ENCODE results near the gene EIF4EBP2. TPM values are rescaled to one million over a fixed set of nuclear protein-coding genes. Genes with fewer than 3 reads are reported as not detected.

Gene EIF4EBP2
- total RNA-seq, 2 experiments from 2014 or later: 31.0 to 31.4 TPM

- Mint-ChIP-seq H3K27ac (peak overlapping the region; percentile 89), H3K27me3 (no peaks in the 10 kb centered on the region), H3K36me3 (peaks cover 18% of the 10 kb centered on the region), H3K9me3 (no peaks in the 10 kb centered on the region), H3K4me1 (peaks cover 40% of the 10 kb centered on the region), H3K4me3 (peak overlapping the region; percentile 92)
- no peak for DNase-seq
These were observed 767 bp downstream of the EIF4EBP2 start for GRCh38 chr10:70404787-70405036.

- no peaks in the 10 kb centered on the region for H3K27me3 Mint-ChIP-seq
- peak overlapping the region; percentile 92 for H3K4me3 Mint-ChIP-seq
- no peaks in the 10 kb centered on the region for H3K9me3 Mint-ChIP-seq
- H3K27ac Mint-ChIP-seq: peak overlapping the region; percentile 89
- H3K4me1 Mint-ChIP-seq: peaks cover 41% of the 10 kb centered on the region
- peaks cover 20% of the 10 kb centered on the region for H3K36me3 Mint-ChIP-seq
- peak; percentile 19 for DNase-seq
These were observed 1.3 kb downstream of the EIF4EBP2 start for GRCh38 chr10:70405037-70405824.

DNA sequence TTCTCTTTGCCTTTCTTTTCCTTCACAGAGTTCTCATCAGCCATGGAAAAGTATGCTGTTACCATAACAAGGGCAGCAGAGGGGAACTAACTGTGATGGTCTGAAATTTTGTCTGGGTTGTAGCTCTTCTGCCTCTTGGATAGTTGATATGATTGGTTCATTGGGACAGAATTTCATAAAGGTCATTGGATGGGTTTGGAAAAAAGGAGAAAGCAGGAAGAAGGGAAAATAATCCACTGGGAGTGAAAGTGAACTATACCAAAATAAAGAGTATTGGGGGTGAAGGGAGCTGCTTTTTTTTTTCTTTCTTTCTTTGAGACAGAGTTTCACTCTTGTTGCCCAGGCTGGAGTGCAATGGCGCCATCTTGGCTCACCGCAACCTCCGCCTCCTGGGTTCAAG, 5.8 kb downstream of the EIF4EBP2 start:
- Mint-ChIP-seq H3K27ac (no peak overlapping the region), H3K9me3 (no peaks in the 10 kb centered on the region), H3K27me3 (no peaks in the 10 kb centered on the region), H3K4me3 (no peak overlapping the region), H3K36me3 (peaks cover 27% of the 10 kb centered on the region), H3K4me1 (peaks cover 50% of the 10 kb centered on the region)
- DNase-seq: no peak

DNA sequence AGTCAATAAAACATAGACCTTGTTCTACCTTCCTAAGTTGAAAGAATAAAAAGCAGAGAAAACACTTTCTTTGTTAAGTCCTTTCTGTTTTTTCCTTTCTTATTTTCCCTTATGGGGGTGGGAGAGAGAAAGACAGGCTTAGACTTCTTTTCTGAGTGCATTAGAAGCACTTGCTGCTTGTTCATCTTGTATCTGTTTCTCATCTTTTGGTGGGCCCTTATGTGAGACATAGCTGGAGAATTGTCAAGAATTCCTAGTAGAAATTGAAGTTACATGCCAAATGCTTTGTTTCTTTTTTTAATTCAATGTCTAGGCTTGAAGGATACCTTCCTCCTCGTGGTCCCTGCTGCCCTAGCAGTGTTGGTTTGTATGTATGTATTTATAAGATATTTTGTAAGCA, 6.7 kb downstream of the EIF4EBP2 start:
- Mint-ChIP-seq H3K4me3 (no peak overlapping the region), H3K4me1 (peaks cover 46% of the 10 kb centered on the region), H3K36me3 (peaks cover 33% of the 10 kb centered on the region), H3K9me3 (no peaks in the 10 kb centered on the region), H3K27me3 (no peaks in the 10 kb centered on the region), H3K27ac (no peak overlapping the region)
- DNase-seq: no peak

DNA sequence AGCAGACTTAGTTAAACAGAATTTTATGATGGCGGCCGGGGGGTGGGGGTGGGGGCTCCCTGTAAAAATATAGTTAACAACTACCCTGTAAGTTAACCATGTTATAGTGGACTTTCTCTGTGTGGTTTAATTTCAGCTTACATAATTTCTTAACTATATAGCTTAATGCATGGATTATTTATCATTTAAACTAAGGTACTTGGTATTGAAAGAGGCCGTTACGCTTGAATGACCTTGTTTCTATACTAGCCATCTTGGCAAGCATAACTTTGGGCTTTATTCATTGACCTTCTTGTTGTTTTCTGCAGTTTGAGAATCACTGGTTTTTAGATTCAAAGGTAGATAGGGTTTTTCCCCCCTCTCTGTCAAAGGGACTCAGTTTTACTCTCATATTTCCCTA, 8.4 kb downstream of the EIF4EBP2 start:
- Mint-ChIP-seq H3K27me3 (no peaks in the 10 kb centered on the region), H3K27ac (no peak overlapping the region), H3K36me3 (peaks cover 28% of the 10 kb centered on the region), H3K9me3 (no peaks in the 10 kb centered on the region), H3K4me1 (peaks cover 50% of the 10 kb centered on the region), H3K4me3 (no peak overlapping the region)
- DNase-seq: no peak

DNA sequence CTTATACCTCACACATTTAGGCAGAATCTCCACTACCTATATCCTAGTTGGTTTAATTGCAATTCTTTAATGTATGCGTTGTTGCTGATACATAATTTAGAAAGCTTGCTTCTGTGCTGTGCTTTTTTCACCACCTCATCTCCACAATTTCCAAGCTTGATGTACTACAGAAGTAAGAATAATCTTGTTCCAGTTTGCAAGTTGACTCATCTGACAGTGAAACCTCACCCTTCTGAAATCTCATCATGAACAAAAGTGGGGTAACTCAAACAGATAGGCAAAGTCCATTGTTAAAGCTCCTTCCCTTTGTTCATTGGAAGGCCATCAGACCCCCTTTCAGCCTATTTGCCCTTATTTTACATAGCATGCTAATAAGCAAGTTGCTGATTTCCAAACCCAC, 13.6 kb downstream of the EIF4EBP2 start:
- Mint-ChIP-seq H3K27ac (peak overlapping the region; percentile 14), H3K36me3 (peaks cover 14% of the 10 kb centered on the region), H3K4me1 (peaks cover 35% of the 10 kb centered on the region), H3K9me3 (no peaks in the 10 kb centered on the region), H3K27me3 (no peaks in the 10 kb centered on the region), H3K4me3 (no peak overlapping the region)
- no peak for DNase-seq

DNA sequence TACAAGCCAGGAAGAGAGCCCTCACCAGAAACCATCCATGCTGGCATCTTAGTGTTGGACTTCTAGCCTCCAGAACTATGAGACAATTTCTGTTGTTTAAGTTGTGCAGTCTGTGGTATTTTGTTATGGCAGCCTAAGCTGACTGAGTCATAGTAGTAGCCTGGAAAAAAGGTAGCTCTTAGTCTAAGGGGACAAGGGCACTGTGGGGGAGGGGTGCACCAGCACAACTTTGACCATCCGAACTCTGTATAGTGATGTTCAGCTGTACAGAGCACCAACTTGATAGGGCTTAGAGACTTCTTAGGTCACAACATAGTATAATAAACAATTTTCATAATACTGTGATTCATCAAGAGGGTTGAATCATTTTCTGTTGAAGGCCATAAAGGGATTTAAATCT, 14.3 kb downstream of the EIF4EBP2 start:
- Mint-ChIP-seq H3K27me3 (no peaks in the 10 kb centered on the region), H3K9me3 (no peaks in the 10 kb centered on the region), H3K4me1 (peaks cover 31% of the 10 kb centered on the region), H3K36me3 (peaks cover 18% of the 10 kb centered on the region), H3K27ac (peak overlapping the region; percentile 42), H3K4me3 (no peak overlapping the region)
- no peak for DNase-seq

- H3K27ac Mint-ChIP-seq: no peak overlapping the region
- no peak for DNase-seq
- no peaks in the 10 kb centered on the region for H3K9me3 Mint-ChIP-seq
- H3K4me3 Mint-ChIP-seq: no peak overlapping the region
- H3K27me3 Mint-ChIP-seq: no peaks in the 10 kb centered on the region
- peaks cover 18% of the 10 kb centered on the region for H3K36me3 Mint-ChIP-seq
- H3K4me1 Mint-ChIP-seq: peaks cover 30% of the 10 kb centered on the region
These were observed 14.8 kb downstream of the EIF4EBP2 start for GRCh38 chr10:70418713-70419112.

DNA sequence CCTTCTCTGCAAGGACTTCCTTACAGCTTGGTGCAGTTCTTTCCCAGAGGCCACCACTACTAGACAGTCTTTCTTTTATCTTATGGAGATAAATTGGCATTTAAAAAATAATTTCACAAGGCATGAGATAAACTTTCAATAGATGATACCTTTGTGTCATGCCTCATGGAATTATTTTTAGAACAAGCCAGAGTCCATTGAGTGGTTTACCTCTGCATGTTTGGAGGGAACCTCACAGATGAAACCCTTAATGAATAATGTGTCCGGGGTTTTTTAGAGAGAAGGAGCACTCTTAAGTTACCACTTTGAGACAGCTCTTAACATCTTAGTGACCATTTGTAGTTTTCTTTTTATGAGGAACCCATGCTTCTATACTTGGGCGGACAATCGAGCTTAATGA, 20.4 kb downstream of the EIF4EBP2 start:
- no peak for DNase-seq
- H3K4me1 Mint-ChIP-seq: no peaks in the 10 kb centered on the region
- H3K9me3 Mint-ChIP-seq: no peaks in the 10 kb centered on the region
- peaks cover 11% of the 10 kb centered on the region for H3K36me3 Mint-ChIP-seq
- H3K27ac Mint-ChIP-seq: no peak overlapping the region
- no peak overlapping the region for H3K4me3 Mint-ChIP-seq
- H3K27me3 Mint-ChIP-seq: no peaks in the 10 kb centered on the region

DNA sequence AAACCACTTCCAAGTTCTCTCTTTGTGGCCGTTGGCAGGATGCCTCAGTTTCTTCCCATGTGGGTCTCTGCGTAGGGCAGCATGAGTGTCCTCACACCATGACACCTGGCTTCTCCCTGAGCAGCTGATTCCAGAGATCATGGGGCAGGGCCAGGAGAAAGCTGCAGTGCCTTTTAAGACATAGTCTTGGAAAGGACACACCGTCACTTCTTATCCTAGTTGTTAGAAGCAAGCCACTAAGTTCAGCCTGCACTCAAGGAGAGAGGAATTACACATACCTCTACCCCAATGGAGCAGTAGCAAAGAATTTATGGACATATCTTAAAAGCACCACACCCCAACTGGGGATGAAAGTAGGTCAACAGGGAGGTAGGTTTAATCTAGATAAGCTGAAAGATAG, 21.2 kb downstream of the EIF4EBP2 start:
- no peak overlapping the region for H3K27ac Mint-ChIP-seq
- H3K9me3 Mint-ChIP-seq: no peaks in the 10 kb centered on the region
- no peaks in the 10 kb centered on the region for H3K4me1 Mint-ChIP-seq
- no peak for DNase-seq
- peaks cover 11% of the 10 kb centered on the region for H3K36me3 Mint-ChIP-seq
- no peaks in the 10 kb centered on the region for H3K27me3 Mint-ChIP-seq
- H3K4me3 Mint-ChIP-seq: no peak overlapping the region

GRCh38 chr10:70426823-70427222, 22.9 kb downstream of the EIF4EBP2 start:
- H3K9me3 Mint-ChIP-seq: no peaks in the 10 kb centered on the region
- H3K27ac Mint-ChIP-seq: no peak overlapping the region
- H3K4me3 Mint-ChIP-seq: no peak overlapping the region
- no peaks in the 10 kb centered on the region for H3K27me3 Mint-ChIP-seq
- H3K36me3 Mint-ChIP-seq: peaks cover 11% of the 10 kb centered on the region
- no peak for DNase-seq
- peaks cover under 1% of the 10 kb centered on the region for H3K4me1 Mint-ChIP-seq

- Mint-ChIP-seq H3K27me3 (no peaks in the 10 kb centered on the region), H3K4me1 (peaks cover 12% of the 10 kb centered on the region), H3K4me3 (no peak overlapping the region), H3K36me3 (peaks cover 2% of the 10 kb centered on the region), H3K9me3 (no peaks in the 10 kb centered on the region), H3K27ac (no peak overlapping the region)
- DNase-seq: no peak
These were observed 26.8 kb downstream of the EIF4EBP2 start for GRCh38 chr10:70430493-70431445.

DNA sequence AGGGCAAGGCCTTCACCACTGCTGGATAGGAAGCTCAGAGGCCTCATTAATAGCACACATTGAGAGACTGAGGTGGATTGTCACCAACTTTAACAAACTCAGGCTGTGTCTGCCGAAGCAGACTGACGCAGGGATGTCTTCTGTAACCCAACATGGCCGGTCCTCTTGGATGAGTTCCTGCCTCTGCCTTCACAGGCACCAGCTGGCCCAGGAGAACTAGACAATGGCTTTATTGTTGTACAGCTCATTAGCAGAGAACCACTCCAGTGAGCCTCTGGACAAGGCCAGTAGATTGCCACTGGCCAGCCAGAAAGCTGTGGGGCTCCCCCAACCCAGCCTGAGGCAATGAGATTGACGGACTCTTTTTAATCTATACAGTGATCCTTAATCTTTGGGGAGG, 28.2 kb downstream of the EIF4EBP2 start:
- no peaks in the 10 kb centered on the region for H3K9me3 Mint-ChIP-seq
- H3K4me3 Mint-ChIP-seq: no peak overlapping the region
- peaks cover 2% of the 10 kb centered on the region for H3K36me3 Mint-ChIP-seq
- DNase-seq: no peak
- no peaks in the 10 kb centered on the region for H3K27me3 Mint-ChIP-seq
- peaks cover 12% of the 10 kb centered on the region for H3K4me1 Mint-ChIP-seq
- no peak overlapping the region for H3K27ac Mint-ChIP-seq

GRCh38 chr10:70432561-70433263, 28.8 kb downstream of the EIF4EBP2 start:
- peaks cover 2% of the 10 kb centered on the region for H3K36me3 Mint-ChIP-seq
- no peak overlapping the region for H3K4me3 Mint-ChIP-seq
- peaks cover 12% of the 10 kb centered on the region for H3K4me1 Mint-ChIP-seq
- H3K27ac Mint-ChIP-seq: peak overlapping the region; percentile 17
- DNase-seq: no peak
- no peaks in the 10 kb centered on the region for H3K9me3 Mint-ChIP-seq
- no peaks in the 10 kb centered on the region for H3K27me3 Mint-ChIP-seq

DNA sequence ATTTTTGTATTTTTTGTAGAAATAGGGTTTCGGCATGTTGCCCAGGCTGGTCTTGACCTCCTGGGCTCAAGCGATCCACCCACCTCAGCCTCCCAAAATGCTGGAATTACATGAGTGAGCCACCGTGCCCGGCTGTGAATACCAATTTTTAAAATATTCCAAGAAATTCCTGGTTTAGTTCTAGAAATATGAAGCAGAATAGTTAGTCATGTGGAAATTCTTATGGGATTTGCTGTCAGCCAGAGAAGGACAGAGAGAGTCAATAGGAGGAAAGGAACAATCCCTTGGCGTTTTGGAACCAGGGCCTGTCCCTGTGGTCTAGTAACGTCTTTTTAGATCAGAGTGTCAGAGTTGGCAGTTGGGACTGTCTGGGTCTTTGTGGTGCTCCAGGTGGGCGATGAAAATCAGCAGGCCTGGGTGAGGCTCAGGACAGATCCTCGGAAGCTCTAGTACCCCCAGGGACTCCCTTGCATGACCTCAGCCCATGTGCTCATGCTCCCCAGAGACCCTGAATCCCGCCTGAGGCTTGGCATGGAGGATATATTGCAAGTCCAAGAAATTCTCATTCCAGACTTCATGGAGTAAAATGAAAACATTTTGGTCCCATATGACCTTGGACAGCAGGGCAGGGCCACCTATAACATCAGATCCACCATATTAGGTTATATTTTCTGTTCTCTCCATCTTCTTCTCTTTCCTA, 29.8 kb downstream of the EIF4EBP2 start:
- H3K9me3 Mint-ChIP-seq: no peaks in the 10 kb centered on the region
- no peak for DNase-seq
- no peaks in the 10 kb centered on the region for H3K27me3 Mint-ChIP-seq
- no peak overlapping the region for H3K4me3 Mint-ChIP-seq
- no peak overlapping the region for H3K27ac Mint-ChIP-seq
- no peaks in the 10 kb centered on the region for H3K36me3 Mint-ChIP-seq
- peaks cover 12% of the 10 kb centered on the region for H3K4me1 Mint-ChIP-seq

Measured in activated naive CD8-positive, alpha-beta T cell treated with anti-CD3 and anti-CD28 coated beads for 36 hours (primary cell).